ENCODE measurements around the gene STK10.

The STK10 gene

DNA sequence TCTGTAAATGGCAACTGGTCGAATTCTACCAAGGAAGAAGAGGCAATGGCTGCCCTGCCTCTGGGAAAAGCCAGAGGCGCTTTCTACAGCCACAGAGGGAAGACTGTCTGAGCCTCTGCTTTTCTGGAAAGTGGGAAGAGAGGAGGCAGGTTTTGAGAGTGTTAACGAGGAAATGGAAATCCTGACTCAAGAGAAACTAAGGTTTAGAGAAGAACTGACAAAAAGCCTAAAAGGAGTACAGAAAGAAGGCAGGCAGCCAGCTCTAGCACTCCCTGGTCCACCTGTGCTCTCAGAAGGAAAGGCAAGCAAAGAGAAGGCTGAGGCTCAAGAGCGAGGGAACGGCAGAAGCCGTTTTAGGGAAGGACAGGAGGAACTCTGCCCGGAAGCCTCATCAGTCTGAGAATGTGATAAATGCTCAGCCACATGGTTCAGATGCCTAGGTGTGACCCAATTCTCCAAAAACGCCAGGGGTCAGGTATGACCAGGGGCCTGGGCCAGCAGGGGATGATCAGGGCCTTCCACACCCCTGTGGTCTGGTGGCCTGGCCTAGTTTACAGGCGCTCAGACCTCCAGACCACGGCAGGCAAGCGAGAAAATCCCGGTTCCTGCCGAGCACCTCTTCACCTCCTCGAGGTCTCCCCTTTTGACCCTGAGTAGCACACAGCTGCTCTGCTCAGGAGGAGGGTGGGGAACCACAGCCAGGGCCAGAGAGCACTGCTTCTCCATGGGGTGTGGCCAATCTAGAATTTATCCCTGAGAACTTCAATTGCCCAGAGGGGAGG, 101.6 kb downstream of the STK10 start:
- DNase-seq: no peak

DNA sequence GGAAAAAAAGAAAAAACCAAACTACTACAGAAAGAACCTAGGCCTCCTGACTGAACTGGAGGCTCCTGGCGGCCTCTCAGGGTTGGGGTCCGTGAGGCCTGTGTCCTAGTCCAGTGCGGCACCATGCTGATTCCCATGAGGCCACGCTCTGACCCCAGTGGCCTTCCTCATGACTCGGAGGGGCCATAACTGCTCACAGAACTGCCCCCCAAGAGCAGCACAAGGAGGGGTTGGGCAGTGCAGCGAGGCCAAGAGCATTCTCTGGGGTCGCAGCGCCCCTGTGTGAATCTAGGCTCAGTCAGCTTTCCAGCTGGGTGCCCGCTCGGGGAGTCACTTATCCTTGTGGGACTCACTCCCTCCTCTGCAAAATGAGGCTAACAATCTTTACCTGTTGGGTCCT, 102.3 kb downstream of the STK10 start:
- no peak for DNase-seq

DNA sequence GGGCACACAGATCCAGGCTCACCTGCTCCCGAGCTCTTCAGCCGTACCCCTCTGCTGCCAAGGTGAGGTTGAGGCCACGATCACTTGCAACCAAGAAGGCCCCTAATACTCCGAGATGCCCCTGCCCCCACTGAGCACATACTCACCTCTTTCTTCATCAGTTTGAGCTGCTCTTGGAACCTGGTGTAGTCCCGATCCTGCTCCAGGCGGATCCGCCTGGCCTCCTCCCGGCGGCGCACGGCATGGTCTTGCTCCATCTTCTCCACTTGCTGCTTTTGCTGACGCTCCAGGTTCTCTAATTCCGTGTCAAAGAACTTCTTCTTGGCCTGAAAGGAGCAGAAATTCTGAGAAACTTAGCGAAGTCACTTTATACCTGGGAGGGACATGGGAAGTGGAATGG, 105.8 kb downstream of the STK10 start:
- peak; percentile 32 for DNase-seq

DNA sequence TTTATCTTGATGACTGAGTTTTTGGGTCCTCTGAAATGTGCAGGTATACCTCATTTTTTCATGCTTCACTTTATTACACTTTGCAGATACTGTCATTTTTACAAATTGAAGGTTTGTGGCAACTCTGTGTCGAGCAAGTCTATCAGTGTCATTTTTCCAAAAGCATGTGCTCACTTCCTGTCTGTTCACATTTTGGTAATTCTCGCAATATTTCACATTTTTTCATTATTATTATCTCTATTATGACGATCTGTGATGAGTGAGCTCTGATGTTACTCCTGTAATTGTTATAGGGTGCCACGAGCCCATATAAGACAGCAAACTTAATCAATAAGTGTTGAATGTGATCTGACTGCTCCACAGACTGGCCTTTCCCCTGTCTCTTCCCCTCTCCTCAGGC, 108.1 kb downstream of the STK10 start:
- no peak for DNase-seq

DNA sequence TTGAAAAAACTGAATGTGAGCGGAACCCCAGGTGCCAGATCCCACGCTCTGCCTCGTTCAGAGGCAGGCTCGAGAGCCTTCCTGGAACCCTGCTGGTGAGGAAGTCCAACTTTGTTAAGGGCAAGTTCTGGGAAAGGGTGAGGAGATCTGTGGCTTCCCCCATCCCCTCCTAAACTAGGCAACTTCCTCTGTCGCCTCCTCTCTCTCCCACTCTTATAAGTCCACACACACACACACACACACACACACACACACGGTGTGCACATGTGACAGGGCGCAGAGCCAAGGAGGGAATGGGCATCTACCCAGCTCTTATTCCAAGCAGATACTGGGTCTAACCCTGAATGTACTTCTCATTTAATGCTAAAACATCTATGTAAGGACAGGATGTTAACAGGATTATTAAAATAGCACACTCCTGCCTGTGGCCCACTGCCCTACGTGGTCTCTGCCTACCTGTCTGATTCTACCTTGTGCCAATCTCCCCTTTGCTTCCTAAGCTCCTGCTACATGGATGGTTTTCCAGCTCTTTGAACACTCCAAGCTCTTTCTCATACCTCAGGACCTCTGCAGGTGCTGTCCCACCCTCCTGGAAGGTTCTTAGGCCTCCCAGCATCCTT, 109.2 kb downstream of the STK10 start:
- DNase-seq: peak; percentile 37

DNA sequence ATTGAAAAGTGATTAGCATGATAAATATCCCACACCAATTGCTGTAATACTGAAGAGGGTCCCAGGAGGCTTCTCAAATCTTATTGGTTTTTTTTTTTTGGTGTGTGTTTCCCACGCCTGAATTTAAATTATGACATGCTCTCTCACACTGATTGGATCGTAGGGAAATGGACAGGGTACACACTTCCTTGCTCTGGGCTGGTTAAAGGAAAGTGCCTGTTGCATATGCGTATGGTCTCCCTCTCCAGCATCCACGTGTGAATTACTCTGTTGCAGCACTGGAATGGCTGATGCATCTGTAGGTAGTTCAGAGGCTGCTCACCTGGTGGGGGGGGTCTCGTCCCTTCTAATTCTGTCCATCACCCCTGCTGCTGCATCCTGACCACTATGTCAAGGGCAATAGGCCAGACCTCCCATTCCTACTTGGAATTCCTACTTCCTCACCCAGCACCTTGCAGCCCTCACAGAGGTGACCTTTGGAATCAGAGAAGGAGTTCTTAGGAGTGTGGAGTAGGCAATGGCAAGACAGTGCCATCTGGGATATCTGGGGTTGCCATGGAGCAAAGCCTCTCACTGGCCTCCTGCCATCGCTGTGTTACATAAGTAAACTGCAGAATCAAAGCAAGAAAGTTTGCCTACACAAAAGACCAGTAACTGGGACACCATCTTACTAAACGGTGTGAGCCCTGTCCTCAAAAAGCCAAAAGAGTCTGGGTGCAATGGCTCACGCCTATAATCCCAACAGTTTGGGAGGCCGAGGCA, 110.2 kb downstream of the STK10 start:
- DNase-seq: peak; percentile 25

DNA sequence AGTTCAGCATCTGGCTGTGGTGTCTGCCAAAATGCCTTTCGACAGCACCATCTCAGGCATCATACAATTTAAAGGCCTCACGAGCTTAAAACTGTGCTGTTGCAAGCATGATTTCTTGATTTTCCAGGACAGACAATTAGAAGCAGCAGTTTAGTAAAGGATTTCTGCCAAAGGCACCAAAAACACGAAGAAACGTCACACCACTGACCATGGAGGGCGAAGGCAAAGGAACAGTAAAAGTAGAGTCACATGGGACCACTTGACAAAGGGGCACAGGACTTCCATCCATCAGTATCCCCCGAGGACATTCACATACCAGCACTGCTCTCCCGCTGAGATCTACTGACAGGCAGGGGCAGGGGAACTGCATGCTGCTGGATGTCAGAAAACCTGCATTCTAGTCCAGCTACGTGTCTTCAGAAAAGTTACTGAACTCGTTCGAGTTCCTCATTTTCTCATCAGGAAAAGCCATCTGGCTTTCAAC, 111.2 kb downstream of the STK10 start:
- DNase-seq: peak; percentile 46

DNA sequence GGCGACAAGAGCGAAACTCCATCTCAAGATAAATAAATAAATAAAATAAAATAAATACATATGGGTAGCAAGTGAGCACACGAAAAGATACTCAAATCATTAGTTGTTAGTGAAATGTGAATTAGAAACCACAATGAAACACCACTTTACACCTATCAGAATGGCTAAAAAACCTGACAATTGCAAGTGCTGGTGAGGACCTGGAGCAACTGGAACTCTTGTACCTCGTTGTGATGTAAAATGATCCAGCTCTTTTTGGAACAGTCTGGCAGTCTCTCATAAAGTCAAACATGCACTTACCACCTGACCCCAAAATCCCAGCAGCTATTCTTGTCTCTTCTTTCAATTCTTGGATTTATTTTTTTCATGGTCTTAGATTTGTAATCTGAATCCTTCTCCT, 112.4 kb downstream of the STK10 start:
- no peak for DNase-seq

DNA sequence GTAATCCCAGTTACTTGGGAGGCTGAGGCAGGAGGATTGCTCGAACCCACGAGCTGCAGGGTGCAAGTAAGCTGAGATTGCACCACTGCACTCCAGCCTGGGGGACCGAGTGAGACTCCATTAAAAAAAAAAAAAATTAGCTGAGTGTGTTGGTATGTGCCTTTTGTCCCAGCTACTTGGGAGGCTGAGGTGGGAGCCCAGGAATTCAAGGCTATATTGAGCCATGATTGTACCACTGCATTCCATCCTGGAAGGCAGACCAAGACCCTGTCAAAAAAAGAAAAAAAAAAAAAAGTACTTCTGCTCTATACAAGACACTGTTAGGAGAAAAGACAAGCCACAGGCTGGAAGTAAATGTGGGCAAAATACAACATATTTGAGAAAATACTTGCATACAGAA, 113.1 kb downstream of the STK10 start:
- no peak for DNase-seq

DNA sequence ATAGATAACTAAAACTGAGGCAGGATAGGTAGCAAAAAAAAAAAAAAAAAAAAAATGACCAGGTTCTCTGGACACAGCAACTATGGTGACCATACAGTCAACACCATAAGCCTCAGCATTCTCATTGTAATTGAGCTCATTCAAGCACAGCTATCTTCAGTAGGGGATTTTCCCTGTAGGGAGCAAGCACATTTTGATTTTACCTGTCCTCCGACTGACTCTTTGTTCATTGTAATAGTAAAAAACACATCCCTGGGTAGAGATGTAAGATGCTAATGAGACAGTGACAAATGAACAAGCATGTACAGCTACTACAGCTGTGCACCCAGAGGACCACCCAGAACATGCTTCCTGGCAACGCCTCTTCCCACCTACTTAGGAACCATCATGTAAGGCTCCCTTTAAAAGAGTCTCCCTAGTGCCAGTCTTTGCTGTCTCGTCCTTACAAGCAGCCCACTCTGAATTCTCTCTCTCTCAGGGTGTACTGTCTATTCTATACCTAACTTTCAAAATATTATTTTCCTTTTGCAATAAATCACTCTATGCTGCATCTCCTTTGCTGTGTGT, 116.6 kb downstream of the STK10 start:
- peak; percentile 4 for DNase-seq

DNA sequence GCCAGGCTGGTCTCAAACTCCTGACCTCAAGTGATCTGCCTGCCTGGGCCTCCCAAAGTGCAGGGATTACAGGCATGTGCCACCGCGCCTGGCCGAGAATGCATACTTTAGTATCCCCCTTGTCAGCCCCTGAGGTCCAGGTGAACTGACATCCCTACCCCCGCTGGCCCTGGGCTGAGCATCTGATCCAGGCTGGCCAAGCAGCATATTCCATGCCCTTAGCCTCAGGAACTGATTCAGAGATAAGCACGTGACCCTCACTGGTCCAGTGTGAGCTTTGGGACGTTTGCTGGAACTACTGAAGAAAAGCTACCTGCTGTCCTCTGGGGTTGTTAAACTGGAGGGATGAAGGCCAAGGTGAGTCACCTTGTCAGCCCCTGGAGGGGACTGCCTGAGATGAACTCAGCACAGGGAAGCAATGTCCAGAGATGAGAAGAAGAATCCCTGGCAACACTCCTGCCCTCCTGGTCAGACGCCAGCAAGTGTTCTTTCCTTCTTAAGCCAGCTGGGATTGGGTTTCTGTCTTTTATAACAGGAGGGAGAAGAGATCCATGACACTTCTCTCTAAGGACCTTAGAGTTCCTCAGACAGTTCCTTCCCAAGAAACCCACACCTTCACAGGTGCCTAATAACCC, 122.5 kb downstream of the STK10 start:
- DNase-seq: peak; percentile 41

DNA sequence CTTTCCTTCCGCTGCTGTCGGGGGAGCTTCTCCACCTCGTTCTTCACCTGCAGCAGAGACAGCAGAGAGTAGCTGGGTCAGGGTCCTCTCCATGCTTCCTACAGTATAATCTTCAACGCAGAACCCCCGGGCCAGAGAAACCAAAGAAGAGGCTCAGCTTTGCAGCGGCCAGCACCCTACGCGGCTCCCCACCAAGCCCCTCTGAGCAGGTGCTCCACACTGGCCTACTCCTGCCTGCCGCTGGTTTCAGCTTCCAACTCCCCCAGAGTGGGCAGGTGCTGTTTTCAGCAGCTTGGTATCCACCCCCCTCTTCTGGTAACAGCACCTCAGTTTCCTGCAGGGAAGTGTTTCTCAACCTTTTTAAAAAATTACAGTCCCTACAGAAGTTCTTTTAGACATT, 123.3 kb downstream of the STK10 start:
- peak; percentile 23 for DNase-seq

DNA sequence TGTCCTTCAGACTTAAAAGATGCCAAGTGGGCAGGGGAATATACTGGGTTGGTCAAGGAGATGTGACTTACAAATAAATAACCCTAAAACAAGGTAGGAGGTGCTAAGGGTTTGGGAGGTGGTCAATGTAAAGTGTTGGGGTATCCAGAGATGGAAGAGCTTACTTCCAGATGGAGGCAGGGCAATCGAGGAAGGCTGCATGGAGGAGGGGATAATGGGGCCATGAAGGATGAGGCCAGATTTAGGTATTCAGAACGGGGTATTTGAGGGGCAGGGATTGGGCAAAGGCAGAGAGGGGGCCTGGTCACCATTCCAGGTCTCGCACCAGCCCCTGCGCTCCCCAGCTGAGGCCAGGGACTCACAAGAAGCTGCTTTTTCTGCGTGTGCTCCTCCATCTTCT, 123.7 kb downstream of the STK10 start:
- DNase-seq: peak; percentile 4

DNA sequence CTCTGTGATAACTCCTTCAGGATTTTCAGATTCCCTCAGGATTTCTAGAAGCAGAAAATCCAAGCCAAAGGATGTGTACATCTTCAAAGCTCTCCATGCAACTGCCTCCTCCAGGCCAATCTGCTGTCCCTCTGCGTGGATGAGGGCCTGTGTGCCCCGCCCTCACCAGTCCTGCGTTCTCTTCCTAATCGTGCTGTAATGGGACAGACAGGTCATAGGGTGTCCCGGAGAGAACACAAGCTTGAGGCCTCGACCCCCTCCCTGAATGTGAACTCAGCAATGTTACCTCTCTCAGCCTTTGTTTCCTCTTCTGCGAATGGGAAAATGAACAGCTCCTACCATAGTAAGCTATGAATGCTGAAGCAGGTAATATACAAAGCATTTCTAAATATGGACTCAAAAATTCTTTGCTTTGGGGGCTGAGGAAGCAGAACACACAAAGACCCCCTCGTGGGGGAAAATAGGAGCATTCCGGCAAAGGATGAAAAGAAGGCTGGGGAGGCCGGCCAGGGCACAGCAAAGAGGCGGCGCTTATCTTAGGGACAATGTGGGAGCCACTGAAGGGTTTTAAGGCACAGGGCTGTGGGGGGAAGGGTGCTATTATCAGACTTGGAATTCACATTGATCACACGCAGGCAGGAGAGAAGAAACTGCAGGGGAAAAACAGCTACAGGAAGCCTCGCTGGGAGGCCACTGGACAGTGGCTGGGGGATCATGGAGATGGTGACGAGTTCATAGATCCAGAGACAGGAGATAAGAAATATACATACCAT, 124.4 kb downstream of the STK10 start:
- peak; percentile 5 for DNase-seq

DNA sequence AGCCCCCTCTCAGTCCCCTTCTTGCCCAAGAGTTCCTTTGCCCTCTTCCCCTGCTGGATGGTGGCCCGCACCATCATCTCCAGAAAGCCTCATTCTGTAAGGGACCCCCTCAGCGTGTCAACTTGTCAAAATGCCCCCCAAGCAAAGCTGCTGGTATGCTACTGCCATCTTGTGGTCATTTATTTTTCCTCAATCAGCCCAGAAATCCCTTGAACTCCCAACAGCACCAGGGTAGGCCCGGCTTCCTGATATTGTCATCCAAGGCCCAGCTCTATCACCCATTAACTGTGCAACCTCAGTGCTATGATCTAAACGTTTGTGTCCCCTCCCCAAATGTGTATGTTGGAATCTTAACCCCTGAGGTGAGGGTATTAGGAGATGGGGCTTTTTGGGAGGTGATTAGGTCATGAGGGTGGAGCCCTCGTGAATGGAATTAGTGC, 128.3 kb downstream of the STK10 start:
- DNase-seq: peak; percentile 41

DNA sequence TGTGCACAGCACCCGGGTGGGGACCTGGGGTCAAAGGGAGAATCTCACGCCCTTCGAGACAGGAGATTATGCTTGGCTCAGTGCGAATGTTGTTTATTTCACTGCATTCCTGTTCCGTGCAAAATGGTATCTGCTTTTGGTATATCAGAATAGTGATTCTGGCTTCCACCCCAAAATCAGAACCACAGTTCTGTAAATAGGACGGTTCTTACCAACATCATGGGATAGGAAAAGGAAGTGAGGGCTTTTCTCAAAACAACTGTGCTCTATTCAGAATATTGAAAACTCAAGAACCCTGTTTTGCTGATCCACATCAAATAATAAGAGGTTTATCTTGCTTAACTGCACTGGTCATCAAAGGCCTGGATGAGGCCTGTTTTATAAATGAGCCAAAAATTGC, 129.9 kb downstream of the STK10 start:
- no peak for DNase-seq

DNA sequence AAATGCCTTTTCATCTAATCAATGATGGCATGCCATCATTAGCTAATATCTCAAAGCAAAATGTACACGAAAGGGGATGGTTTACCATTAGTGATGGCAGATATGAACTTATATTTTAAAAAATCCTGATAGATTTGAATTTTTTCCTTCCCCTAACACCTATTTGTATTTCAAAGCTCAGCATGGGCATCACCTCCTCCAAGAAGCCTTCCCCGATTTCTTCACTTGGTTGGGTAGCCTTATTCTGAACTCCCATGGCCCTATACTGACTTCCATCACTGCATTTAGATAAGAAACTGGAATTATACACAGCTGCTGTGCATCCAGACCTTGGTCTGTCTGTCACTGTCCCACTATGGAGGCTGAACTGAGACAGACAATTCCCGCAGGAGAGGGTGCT, 132.0 kb downstream of the STK10 start:
- no peak for DNase-seq

DNA sequence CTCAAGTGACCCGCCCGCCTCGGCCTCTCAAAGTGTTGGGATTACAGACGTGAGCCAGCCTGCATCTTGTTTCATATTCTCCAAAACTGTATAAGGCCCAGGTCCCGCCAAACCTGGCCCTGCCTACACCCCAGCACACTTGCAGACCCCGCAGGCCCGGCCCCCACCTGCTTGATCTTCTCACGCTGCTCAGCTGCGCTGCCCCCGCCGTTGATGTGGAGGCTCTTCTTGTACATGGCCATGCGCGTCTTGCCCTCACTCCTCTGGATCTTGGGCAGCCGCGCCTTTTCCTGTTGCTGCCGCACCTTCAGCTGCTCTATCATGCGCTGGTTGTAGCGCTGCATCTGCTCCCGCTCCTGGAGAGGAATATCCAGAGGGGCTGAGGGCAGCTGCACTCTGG, 132.6 kb downstream of the STK10 start:
- DNase-seq: no peak

DNA sequence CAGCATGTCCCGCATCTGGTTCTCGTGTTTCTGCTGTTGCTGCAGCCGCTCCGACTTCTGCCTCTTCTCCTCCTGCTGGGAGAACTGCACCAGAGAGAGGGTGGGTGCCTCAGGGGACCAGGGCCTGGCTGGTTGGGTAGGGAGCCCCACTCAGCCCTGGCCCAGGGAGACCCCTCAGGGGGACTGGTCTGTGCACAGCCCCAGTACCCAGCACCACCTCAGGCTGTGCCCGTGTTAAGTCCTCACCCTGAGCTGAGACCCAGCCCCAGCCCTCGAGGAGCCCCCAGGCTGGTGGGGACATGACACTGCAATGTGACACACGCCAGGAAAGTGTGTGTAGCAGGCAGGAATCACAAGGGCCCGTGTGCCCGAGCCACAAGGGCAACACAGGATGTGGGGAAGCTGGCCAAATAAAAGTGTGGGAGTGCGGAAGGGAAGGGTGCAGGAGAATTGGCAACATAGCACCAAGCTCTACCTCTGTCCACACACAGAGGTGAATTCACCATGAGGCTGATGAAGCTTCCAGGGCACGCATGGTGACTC, 133.3 kb downstream of the STK10 start:
- DNase-seq: no peak

DNA sequence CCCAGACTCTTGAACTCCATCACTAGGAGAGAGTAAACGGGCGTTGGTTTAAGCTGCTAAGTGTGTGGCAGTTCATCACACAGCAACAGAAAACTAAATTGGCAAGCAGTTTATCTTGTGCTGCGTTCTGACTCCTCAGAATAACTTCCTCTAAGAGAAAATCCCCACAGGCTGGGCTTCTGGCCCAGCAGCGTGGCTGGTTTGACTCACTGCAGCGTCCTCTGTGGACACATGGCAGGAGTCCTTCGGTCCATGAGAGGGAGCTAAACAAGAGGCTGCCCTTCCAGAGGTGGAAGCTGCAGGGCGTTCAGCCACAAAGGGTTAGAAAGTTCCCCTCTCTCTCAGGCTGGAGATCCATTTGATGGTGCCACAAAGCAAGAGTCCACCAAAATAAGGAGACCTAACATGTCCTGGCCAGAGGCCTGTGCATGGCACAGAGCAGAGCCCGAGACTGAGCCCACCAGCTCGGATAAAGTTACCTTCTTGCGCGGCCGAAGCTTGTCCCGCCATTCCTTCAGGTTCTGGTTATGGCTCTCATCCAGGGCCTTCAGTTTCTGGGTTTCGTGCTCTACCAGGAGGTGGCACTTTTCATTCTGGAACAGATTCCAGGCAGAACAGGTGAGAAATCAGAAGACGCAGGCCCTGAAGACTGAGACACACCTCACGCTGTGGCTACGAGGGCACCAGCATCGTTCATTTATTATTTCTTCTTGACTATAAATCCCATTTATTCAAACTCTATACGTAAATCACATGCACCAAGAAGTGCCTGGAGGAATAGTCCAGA, 135.4 kb downstream of the STK10 start:
- no peak for DNase-seq

Data from right forelimb (tissue), 1 donor.